ENCODE measurements around the gene TECTA.
"Not testable (repeated sequence)": the region's sequence is repeated elsewhere in the genome, so short reads cannot be mapped to it uniquely, and the experiment has no call there.

Gene TECTA

DNA sequence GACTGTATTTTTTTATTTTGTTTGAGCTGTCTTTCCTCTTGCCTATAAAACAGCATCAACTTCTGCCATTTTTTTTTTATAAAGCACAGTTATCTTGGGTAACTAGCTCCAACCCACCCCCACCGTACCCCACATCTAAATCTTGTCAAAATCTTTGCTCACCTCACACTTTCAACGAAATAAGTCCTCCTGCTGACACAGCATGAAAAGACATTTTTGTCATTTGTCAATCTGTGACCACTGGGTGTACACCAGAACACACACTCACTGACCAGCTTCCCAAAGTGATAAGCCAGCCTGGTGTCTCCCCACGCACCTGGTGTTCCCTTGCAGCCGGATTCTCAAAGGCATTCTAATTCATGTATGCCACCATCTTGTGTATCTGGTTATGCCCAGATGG lies 1.7 kb upstream of the TECTA start:
- DNase-seq = no peak

DNA sequence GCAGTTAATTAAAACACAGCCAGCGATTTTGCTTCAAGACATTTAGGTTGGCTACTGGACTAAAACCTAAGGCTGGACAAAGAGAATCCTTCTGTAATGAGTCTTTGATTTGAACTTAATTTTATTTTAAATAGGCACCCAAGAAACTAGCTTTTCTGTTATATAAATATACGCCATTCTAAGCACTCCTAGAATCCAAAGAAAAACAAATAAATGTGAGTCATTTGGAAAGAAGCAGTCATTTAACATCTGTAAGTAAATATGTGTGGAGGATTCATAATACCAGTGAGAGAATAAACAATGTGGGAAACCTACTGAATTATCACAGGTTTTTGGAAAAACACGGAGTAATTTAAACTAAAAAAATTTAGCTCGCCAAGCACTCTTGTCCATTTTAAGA lies 1.2 kb upstream of the TECTA start:
- DNase-seq = no peak

DNA sequence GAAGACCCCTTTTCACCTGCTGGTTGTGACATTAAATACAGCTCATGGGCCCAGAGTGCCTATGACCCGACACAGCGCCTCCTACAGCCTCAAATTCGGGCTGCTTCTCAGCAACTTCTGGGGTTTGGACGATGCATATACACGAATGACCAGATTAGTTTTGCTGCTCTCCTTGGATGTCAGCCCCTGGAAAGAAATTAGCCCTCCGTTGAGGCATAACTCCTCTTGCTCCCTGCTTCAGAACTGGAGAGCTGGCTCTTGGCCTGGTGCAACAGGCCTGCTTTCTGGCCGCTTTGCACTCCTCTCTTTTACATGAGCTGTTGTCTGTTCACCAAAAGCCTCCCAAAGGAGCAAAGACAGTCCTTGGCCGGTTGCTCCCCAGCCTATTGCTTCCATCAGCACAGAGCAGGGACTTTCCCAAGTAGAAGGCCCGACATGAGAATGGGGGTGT lies 3.3 kb downstream of the TECTA start:
- no peak for DNase-seq

DNA sequence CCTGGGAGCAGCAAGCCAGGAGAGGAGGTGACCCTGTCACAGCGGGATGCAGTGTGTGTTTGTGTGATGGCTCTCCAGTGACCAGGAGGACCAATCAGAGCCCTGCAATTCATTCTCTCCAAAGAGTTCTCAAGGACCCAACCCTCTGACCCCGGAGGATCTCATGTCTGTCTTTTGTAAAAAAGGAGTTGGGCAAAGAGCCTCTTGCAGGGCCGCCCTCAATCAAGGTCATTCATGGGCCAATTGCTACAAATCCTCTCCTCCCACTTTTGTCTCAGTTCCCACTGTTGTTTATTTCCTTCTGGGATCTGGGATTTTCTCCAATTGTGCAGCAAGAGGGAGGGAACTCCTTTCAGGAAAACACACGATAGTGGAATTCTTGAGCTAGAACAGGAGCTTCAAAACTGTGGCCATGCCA lies 4.0 kb downstream of the TECTA start:
- DNase-seq = no peak

DNA sequence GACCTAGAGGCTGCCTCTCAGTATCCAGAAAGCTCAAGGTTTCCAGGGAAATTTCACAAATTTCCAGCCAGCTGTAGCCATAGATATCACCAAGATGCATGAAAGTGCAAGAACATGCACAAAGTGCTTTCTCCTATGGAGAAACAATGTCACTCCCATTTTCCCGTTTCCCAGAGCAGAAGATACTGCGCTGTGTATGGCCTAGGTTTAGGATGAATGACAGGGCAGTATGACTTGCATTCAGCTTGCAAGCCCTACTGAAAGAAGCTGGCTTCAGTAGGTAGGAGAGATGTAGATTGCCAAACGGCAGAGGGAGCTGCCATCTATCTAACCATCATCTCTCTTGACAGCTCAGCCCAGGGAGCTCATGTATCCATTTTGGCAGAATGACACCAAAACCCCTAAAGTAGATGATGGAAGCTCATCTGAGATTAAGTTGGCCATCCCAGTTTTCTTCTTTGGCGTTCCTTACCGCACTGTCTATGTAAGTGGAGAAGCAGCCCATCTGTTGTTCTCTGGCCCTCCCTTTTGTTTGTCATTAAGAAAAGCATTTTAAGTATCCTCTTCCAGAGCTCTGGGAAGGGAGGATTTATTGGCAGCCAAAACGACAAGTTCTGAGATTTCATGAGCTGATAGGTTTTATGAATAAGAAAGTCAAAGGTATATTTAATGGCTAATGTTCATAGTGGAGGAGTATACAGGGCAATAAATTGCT lies 4.6 kb downstream of the TECTA start:
- no peak for DNase-seq

DNA sequence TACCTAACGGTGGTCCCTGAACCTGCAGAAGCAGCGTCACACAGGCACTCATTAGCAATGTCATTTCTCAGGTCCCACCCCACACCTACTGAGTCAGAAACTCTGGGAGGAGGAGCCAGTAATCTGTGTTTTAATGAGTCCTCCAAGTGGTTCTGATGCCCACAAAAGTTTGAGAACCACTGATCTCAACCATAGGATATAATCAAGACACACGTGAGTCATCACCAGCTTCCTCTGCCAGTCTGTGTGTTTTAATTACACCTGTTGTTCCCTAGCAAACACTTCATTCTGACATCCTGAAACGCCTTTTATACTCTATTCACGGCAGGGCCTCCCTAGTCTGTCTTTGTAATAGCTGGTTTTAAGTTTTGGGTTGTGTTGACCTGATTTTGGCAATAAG lies 5.8 kb downstream of the TECTA start:
- no peak for DNase-seq

DNA sequence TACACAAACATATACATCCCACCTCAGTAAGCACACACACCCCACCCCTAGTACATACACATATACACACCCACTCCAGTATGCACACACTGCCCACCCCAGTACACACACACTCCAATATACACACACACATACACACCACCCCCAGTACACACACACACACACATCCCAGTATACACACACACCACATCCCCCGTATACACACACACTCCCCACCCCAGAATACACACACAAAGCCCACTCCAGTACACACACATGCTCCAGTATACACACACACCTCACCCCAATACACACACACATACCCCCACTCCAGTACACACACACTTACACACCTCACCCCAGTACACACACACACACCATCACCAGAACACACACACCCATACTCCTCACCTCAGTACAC lies 7.4 kb downstream of the TECTA start:
- DNase-seq = no peak

DNA sequence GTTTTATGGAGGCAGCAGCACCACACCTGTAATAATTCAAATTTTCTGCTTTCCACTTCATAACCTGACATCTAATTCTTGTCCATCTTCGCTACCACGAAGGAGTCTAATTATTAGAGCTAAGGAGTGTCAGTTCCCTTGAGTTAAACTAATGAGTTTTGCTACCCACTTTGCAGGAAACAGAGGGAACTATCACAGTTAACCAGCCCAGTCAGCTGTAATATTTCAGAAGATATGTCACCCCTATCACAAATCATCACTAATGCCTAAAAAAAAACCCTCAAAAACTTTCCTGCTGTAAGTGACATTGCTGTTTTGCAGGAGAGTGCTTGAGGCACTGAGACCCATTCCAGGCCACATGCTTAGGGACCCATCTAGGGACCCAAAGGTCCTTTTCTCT lies 8.4 kb downstream of the TECTA start:
- DNase-seq = no peak

DNA sequence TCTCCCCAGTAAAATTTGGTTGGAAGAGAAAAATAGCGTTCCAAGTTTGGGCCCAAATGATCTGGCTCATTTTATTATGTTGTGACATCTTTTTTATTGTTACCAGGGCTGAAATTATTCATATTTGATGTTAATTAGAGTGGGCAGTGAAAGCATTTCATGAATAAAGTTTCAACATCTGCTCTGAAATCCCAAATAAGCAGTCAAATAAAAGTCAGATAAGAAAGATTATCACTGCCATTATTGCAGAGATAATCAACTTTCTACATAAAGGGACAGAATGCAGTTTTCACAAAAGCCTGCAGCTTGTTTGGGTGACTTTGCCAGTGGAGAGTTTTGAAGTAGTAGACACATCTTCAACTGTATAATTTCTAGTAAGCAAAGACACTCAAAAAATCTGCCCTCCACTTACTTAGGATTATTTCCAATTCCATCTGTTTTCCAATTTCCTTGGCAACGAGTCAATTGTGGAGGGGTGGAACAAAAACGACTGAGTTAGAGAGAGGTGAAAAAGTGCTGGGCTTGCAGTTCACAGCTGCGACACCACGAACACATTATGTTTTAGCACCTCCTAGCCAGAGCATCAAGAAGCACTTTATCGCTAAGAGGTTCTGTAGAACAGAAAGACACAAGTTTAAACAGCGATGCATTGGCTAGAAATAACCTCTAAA lies 9.0 kb downstream of the TECTA start:
- no peak for DNase-seq

DNA sequence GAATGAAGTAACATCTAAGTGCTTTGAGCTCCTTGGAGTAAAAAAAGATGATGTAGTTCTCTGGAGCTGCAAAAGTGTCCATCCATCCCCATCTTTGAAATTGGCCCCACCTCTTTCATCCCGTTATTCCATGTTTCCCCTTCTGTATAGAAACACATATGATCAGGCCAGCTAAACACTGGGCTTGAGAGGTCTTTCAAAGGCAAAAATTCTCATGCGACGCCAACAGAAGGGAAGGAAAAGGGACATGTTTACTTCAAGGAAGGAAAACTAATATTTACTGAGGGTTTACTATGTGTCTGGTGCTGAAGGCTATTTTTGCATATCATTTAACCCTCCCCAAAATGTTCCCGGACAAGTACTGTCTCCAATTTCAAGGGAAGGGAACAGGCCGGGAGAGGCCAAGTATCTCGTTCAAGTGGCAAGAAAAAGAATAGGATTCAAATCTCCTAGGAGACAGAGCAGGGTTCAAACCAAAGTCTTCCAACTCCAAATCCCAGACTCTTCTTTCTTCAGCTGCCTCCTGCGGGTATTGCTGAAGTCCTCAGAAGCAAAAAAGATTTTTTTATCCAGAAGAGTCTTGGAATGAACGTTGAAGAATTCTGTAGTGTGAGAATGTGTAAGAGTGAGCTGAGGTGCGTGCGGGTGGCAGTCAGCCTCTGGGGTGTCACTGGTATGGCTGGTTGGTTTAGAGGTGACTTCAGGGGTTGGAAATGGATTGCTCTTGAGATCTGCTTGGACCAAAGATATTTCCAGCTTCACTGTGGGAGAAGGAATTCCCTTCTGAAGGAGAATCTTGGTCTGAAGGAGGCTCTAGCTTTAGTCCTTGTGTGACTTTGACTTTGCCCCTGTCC lies 10.1 kb downstream of the TECTA start:
- DNase-seq = no peak

DNA sequence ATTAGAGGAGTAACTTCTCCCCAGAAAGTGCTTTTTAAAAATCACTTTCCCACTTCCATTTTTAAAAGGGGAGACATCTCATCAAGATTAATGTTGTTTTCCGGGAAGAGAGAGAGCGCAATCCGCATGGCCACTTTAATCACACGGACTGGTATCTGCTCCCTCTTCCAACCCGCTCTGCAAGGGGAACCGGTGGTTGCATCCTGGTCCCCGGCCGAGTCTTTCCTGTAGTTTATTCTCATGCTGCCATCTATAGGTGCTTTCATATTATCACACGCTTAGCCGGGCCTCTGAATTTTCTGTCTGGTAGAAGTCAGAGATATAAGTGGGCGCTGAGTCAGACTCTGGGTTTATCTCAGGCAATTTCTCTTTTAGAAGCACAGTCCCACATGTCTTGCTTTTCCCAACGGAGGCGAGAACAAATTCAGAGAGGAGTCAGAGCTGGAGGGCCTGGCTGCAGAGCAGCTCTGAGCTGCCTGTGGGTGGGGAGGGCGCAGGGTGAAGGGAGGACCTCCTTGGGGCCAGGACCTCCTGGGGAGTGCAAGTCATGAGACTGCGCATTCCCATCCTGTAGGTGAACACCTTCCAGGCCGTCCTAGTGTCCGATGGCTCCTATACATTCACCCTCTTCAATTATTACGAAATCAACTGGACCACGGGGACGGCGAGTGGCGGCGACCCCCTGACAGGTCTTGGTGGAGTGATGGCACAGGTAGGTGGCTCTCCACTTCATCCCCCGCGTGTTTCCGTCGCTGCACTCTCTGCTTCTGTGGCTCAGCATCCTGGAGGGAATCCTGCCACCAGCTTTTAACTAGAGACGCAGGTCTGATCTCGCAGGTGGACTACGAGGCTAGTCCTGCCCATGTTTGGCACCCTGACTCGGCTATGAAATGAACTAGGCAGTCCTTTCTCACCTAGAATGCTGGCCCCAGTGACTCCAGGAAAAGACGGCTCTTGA lies 11.7 kb downstream of the TECTA start:
- peak; percentile 19 for DNase-seq

DNA sequence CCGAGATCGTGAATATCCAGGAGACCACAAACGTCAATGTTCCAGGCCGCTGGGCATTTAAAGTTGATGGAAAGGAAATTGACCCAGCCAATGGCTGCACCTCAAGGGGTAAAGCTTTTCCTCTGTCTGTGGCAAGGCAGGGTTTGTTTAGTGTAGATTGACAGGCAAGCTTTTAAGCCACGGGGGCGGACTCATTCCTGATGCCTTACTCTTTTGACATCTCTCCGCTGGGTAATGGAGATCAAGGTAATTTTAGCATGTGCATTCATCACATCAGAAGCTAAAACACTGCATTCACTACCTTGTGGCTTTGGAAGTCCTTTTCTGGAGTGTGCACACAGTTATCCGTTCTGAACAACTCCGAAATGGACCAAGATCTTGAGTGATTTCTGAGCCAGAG lies 12.6 kb downstream of the TECTA start:
- DNase-seq = no peak

DNA sequence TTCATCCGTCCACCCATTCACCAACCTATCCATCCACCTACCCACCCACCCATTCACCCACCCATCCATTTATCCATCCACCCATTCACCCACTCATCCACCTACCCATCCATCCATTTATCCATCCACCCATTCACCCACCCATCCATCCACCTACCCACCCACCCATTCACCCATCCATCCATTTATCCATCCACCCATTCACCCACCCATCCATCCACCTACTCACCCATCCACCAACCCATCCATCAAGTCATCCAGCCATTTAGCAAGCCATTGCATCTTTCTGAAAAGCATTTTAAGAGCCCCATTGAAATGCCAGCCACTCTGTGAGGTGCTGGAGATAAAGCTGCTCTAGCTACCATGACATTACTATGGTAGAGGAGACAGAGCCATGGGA lies 14.0 kb downstream of the TECTA start:
- DNase-seq = not testable (repeated sequence)

DNA sequence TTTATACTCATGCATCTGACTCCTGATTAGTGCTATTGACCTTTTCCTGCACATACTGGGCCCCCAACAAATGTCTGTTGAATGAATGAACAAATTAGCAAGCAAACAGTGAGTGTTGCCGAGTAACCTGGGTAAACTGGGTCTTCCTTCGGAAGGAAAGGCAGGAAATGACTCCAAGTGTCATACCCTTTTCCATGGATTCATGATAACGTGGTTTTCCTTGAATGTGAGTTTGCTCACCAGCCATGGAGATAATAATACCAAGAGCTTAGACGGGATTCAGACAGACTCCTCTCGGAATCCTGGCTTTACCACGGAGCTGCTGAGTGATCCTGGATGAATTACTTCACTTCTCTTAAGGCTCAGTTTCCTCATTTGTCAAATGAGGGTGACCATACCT lies 16.7 kb downstream of the TECTA start:
- DNase-seq = no peak

DNA sequence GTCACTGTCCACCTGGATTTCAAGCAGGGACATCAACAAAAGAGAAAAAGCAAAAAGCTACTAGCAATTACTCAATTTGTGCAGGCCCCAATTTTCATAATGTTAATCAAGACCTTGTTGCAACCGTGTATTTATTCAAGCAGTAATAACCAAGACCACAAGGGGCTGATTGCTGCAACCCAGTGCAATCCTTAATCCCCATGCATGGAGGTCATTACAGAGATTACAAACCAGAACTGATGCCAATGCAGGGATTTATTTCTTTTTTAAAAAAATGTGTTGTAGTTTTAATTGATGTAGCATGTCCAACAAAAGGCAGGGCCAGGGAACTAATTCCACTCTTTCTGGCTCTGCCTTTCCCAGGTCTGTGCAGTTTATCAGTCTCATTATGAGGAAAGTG lies 18.4 kb downstream of the TECTA start:
- DNase-seq = no peak

DNA sequence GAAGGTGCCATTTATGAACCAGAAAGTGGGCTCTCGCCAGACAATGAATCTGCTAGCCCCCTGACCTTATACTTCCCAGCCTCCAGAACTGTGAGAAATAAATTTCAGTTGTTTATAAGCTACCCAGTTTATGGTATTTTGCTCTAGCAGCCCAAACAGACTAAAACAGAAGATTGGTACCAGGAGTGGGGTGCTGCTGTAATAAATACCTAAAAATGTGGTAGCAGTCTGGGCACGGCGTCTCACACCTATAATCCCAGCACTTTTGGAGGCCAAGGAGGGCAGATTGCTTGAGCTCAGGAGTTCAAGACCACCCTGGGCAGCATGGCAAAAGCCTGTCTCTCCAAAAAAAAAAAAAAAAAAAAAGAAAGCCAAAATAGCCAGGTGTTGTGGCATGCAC lies 21.3 kb downstream of the TECTA start:
- no peak for DNase-seq

DNA sequence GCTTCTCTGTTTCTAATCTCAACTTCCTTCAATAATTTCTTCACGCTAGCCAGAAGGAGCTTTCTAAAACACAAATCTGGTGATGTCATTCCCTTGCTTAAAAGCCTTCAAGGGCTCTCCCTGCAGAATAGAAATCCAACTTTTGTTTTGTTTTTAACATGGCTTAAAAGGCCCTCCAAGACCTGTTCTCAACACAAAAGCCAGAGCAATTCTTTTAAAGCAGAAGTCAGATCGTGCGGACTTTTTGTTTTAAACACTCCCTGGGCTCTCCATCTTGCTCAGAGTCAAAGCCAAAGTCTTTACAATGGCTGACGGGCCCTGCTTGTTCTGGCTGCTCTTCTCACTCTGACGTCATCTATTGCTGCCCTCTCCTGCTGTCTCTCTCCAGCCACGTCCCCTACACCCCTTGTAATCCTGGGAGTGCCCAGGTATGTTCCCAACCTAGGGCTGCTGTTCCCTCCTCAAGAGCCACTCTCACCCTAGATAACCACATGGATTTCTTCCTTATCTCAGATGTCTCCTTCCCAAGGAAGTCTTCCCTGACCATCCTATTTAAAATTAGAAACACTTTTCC lies 22.5 kb downstream of the TECTA start:
- DNase-seq = no peak

DNA sequence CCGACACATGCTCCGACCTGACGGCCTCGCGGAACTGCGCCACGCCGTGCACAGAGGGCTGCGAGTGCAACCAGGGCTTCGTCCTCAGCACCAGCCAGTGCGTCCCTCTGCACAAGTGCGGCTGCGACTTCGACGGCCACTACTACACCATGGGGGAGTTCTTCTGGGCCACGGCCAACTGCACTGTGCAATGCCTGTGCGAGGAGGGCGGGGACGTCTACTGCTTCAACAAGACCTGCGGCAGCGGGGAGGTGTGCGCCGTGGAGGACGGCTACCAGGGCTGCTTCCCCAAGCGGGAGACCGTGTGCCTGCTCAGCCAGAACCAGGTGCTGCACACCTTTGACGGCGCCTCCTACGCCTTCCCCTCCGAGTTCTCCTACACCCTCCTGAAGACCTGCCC lies 26.8 kb downstream of the TECTA start:
- no peak for DNase-seq

DNA sequence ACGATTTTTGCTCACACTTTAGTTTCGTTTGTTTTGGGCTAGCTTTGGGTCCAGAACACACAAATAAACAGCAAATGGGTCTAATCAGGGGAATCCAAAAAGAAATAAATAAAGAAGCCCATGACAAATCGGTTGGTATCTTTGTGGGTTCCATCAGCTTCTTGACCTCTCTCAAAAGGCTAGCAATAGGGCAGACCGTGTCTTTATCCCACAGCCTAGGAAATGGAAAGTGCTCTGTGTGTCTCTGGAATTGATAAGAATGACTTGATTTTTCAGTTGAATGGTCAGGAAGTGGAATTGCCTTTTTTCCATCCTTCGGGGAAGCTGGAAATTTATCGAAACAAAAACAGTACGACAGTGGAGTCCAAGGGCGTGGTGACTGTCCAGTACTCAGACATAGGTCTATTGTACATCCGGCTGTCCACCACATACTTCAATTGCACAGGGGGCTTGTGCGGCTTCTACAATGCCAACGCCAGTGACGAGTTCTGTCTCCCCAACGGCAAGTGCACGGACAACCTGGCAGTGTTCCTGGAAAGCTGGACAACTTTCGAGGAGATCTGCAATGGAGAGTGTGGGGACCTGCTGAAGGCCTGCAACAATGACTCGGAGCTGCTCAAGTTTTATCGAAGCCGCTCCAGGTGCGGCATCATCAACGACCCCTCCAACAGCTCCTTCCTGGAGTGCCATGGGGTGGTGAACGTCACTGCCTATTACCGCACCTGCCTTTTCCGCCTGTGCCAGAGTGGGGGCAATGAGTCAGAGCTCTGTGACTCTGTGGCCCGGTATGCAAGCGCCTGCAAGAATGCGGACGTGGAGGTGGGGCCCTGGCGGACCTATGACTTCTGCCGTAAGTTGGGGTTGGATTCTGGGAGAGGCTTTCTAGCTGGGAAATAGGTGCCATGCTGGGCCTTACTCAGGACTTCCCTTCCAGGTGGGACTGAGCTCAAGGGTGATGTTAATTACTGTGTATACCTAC lies 28.6 kb downstream of the TECTA start:
- no peak for DNase-seq

DNA sequence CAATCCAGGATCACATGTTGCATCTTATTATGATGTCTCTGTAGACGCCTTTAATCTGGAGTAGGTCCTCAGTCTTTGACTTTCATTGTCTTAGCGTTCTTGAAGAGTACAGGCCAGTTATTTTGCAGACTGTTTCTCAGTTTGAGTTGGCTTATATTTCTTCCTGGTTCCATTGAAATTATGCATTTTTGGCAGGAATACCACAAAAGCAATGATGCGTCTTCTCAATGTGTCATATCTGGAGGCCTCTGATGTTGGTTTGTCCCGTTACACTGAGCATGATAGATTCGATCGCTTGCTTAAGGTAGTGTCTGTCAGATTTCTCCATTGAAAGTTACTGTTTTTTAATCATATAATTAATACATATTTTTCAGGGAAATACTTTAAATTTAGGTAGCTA lies 30.6 kb downstream of the TECTA start:
- no peak for DNase-seq

Measured in stimulated activated CD4-positive, alpha-beta T cell treated with anti-CD3 and anti-CD28 coated beads, Interleukin-4, amount 100 ng/mL, for 24 hours (primary cell).